LoVo (cell line): ENCODE measurements around the gene MAG.
A peak's percentile ranks its signal among the peaks of the same experiment; 100 is the strongest.
"Not testable (repeated sequence)": the region's sequence is repeated elsewhere in the genome, so short reads cannot be mapped to it uniquely, and the experiment has no call there.

ENCODE experiments used
- DNase-seq: peaks from one replicate; pipeline ENCODE4 v3.0.0-alpha.2; 2016; ENCODE audit warnings: low spot score

Gene MAG

GRCh38 chr19:35346193-35347052, 54.5 kb downstream of the MAG start:
- DNase-seq: no peak

DNA sequence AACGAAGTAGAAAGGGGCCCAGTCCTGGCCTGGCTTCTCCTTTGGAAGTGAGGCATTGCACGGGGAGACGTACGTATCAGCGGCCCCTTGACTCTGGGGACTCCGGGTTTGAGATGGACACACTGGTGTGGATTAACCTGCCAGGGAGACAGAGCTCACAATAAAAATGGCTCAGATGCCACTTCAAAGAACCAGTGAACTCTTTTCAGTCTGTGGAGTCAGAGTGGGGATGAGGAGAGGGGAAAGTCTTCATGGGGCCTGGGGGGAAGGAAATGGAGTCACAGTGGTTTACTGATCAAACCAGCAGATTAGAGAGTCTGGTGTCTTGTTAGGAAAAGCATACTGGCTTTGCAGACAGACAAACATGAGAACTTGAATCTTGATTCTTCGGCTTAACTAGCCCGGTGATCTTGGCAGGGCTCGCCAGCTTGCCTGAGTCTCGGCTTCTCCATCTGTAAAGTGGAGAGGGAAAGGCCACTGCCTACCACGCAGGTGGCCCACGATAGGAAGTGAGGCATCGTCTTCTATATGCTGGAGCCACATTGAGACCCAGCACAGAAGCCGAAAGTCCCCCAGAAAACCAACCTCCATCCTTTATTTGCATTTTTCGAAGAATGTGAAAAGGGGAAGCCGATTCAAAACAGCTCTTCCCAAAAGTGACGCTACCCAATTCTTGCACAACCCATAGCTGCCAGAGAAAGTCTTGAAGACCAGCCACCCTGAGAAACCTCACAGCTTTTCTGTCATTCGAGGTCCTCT, 55.4 kb downstream of the MAG start, which contains the start of gene FFAR1:
TSS of gene FFAR1 (plus strand) at position 732 of the 759 bp plus-strand sequence. CDS start 3,650 bp downstream, outside the sequence.
- DNase-seq: no peak

- DNase-seq: no peak
Observed at GRCh38 chr19:35347930-35348298, 56.0 kb downstream of the MAG start.

- no peak for DNase-seq
Observed at GRCh38 chr19:35348911-35349611, 57.1 kb downstream of the MAG start.

DNA sequence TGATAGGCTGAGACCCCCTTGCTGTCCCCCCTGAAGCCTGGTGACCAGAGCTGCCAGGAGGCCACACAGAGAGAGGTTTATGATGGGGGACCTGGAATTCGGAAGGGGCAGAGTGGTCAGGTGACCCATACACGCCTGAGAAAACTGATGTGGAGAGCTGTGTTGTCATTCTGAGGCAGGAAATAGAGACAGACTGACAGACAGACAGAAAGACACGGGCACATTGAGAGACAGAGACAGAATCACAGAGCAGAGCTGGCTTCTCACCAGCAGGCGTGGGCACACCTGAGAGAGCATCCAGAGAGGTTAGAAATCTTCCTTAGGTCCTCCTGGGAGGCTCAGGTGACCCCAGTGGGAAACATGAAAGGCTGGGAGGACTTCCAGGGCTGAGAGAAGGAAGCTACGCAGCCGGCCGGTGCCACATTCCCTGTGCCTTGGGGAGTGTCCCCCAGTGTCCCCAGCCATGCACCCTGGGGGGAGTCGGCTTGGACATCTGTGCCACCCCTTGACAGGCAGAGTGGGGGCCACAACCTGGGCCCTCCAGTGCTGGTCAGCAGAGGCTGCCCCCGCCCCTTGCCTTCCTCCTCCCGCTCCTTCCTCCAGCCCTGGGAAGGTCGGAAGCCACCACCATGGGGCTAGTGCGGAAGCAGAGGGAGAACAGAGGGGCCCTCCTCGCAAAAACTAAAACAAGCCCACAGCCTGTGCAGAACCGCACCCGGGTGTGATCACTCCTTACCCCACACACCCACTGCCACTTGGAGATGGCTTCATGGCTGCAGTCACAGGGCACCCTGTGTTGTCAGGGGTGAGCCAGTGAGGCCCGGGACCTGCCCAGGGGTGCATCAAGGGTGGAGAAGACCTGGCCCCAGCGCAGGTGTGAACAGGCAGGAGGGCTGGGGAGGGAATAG, 57.9 kb downstream of the MAG start:
- DNase-seq: no peak

DNA sequence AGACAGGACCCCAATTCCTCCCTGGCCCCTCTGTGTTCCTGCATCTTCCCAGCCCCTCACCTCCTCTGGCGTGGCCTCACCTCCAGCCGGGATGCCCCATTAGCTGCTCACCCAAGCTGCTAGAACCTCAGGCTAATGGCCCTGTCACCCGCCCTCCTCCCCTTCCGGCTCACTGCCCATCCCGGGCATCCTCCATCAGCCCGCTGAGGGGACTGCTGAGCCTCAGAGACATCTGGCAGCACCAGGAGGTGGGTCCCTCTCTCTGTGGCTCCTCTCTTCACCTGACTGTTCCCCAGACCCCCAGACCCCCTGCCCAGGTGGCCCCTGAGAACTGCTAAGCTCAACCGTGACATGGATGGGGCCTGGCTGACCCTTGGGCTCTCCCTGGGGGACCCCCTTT, 58.6 kb downstream of the MAG start:
- DNase-seq: no peak

DNA sequence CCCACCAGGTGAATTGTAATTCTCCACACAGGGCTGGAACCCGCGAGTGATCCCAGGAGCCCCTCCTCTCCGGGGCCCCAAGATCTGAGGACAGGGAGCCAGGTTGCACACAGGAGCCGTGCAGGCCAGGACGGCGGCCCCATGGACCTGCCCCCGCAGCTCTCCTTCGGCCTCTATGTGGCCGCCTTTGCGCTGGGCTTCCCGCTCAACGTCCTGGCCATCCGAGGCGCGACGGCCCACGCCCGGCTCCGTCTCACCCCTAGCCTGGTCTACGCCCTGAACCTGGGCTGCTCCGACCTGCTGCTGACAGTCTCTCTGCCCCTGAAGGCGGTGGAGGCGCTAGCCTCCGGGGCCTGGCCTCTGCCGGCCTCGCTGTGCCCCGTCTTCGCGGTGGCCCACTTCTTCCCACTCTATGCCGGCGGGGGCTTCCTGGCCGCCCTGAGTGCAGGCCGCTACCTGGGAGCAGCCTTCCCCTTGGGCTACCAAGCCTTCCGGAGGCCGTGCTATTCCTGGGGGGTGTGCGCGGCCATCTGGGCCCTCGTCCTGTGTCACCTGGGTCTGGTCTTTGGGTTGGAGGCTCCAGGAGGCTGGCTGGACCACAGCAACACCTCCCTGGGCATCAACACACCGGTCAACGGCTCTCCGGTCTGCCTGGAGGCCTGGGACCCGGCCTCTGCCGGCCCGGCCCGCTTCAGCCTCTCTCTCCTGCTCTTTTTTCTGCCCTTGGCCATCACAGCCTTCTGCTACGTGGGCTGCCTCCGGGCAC, 59.6 kb downstream of the MAG start:
- DNase-seq: no peak

- DNase-seq: no peak
Observed at GRCh38 chr19:35352177-35352447, 60.2 kb downstream of the MAG start.

DNA sequence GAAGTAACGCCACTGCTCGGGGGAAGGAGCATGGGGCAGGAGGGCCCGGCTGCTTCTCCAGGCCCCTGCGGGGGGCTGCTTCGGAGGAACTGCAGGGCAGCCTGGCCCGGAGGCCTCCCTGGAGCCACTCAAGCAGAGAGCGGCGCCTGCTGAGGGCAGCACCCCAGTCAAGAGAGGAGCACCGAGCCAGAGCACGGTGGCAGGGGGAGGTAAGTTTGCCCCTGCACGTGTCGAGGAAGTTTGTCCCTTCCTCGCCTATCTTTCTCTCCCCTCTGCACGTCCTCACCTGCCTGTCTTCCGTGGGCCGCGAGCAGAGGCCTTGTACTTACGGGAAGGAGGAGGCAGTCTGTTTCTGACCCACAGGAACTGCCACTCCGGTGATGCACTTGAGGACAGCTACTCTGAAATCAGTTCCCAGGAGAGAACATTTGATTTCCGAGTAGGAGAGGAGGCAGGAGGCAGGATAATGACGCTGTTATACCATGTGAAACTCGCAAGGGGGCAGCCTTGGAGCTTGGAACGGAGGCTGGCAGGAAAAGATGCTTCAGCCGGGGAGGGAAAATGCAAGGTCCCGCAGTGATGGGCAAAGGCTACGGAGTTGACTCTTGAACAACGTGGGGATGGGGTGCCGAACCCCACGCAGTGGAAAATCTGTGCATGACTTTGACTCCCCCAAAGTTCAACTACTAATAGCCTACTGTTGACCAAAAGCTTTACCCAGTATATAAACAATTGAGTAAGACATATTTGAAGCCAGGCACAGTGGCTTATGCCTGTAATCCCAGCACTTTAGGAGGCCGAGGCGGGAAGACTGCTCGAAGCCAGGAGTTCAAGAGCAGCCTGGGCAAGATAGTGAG, 60.7 kb downstream of the MAG start:
- peak; percentile 66 for DNase-seq

DNA sequence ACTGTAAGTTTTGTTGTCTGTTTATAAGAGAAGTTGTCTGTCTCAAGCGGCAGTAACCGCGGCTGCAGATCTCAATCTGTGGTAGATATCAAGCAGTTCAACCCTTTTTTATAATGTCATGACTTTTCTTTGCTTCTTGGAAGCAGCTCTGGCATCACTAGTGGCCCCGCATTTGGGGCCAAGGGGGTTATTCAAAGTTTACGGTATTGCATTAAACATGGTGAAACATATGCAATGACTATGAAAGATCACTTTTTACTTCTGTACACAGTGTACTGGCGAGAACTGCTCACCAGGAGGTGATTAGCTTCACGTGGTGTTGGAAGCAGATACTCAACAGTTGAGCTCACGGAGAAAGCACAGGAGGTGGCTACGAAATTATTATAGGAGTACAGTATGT, 61.7 kb downstream of the MAG start:
- no peak for DNase-seq

- no peak for DNase-seq
Observed at GRCh38 chr19:35354898-35355297, 62.9 kb downstream of the MAG start.

GRCh38 chr19:35355791-35356460, 64.0 kb downstream of the MAG start:
- no peak for DNase-seq

GRCh38 chr19:35357867-35358573, 66.1 kb downstream of the MAG start, which contains the start of gene FFAR3:
Gene FFAR3 (plus strand): TSS chr19:35358460. CDS start chr19:35358891, 431 bp downstream.
- no peak for DNase-seq

- not testable (repeated sequence) for DNase-seq
Observed at GRCh38 chr19:35358834-35359233, 66.9 kb downstream of the MAG start.

GRCh38 chr19:35359395-35359794, 67.4 kb downstream of the MAG start:
- not testable (repeated sequence) for DNase-seq

- DNase-seq: not testable (repeated sequence)
Observed at GRCh38 chr19:35360081-35360480, 68.1 kb downstream of the MAG start.

DNA sequence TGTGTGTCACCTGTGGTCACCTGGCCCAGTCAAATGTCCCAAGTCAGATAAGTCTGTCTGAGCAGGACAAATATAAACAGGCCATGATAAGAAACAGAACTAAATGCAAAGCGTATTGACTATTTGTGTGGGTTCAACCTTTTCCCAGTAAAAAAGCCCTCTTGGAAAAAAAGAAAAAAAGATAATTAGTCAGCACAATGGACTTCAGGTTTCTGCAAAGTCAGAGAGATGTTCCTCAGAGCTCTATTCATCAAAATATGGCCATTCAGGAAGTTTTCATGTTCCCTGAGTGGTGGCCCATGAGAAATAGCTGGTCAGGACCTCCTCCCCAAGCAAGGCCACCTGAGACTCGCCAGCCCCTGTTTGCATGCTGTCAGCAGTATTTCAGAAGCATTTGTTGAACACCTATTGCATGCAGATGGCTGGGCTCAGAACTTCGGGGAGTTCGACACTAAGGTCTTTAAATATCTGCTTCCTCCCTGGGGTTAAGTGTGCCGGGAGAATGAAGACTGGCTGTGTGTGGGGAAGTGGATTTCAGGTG, 69.0 kb downstream of the MAG start:
- DNase-seq: no peak

GRCh38 chr19:35362261-35363000, 70.5 kb downstream of the MAG start:
- no peak for DNase-seq
